Urinary bladder (tissue), 4 donors: Measurements from ENCODE around the gene RALA. TPM values are rescaled to one million over a fixed set of nuclear protein-coding genes. Genes with fewer than 3 reads are reported as not detected.

Source experiments
- DNase-seq: peaks from one replicate; pipeline ENCODE4 v3.0.0-alpha.2; 2015; ENCODE audit errors: extremely low spot score
- H3K27ac ChIP-seq: one replicate; pipeline ENCODE4 v1.5.1; 2013; ENCODE audit warnings: low read depth, mild to moderate bottlenecking, moderate library complexity
- H3K36me3 ChIP-seq: one replicate; pipeline ENCODE4 v1.6.1; 2013; ENCODE audit warnings: mild to moderate bottlenecking, moderate library complexity; ENCODE audit not compliant: insufficient read depth
- H3K4me1 ChIP-seq: one replicate; pipeline ENCODE4 v1.6.1; 2013; ENCODE audit warnings: mild to moderate bottlenecking, moderate library complexity; ENCODE audit not compliant: insufficient read depth
- H3K4me3 ChIP-seq: one replicate; pipeline ENCODE4 v1.5.1; 2013; ENCODE audit warnings: low read depth, low read length
- WGBS: extraction: QIAGEN DNeasy Blood & Tissue Kit; methylation state at CpG from one replicate; pipeline ENCODE4 v1.1.7; 2013; 5-methylcytosine and 5-hydroxymethylcytosine counted together
- polyA plus RNA-seq: library from polyadenylated mRNA; stranded (reverse); fragments of 200-250 nt; gene quantifications from one replicate; pipeline ENCODE4 v1.2.3, GENCODE V29; 2013
- total RNA-seq: library from RNA; depleted of rRNA; stranded (reverse); fragments of >200 nt; gene quantifications from one replicate; pipeline ENCODE4 v1.2.3, GENCODE V29; 2014
- donor health status: healthy with polysubstance abuse.
- donor health status: healthy.

RALA gene
- total and polyA plus RNA-seq, 2 donors: 23.5 to 32.7 TPM

DNA sequence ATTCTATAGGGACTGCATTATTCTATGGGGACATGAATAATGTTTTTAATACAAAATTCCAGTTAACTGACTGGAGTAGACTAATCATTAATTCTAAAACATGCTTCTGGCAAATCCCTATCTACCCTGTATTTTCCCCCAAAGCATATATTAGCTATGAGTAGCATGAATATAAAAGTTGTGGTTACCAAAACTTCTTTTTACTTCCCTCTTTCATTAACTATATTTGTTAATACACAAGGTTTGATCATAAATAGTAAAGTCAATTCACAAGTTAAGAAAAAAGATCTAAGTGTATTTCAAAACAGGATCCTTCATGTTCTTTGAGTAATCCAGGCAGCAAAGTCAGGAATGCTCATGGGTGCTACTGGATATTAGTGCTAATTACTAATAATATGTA, 2.9 kb upstream of the RALA start:
- DNase-seq: no peak
- no peak overlapping the region for H3K27ac ChIP-seq
- no peak overlapping the region for H3K4me3 ChIP-seq
- H3K4me1 ChIP-seq: no peaks in the 10 kb centered on the region
- no peaks in the 10 kb centered on the region for H3K36me3 ChIP-seq

DNA sequence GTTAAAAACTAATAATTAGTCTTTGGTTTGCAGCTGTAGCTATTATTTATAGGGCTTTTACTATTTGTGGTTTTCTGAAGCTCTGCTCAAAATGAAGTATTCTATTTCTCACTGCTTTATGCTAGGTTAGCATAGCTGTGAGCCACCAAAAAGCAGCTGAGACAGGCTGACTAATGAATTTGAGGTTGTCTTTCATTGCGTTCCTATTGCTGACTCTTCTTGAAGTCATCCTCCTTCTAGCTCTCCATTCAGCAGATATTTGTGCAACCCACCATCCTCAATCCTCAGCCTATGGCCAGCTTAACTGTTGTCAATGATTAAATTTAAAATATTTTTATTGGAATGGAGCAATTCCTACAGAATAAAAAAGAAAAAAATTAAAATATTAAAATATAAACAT, 2.1 kb upstream of the RALA start:
- Histone ChIP-seq H3K36me3 (no peaks in the 10 kb centered on the region), H3K4me1 (no peaks in the 10 kb centered on the region), H3K4me3 (no peak overlapping the region), H3K27ac (no peak overlapping the region)
- DNase-seq: no peak
- WGBS: 79% methylated on average over 1 of the region's 1 CpG

DNA sequence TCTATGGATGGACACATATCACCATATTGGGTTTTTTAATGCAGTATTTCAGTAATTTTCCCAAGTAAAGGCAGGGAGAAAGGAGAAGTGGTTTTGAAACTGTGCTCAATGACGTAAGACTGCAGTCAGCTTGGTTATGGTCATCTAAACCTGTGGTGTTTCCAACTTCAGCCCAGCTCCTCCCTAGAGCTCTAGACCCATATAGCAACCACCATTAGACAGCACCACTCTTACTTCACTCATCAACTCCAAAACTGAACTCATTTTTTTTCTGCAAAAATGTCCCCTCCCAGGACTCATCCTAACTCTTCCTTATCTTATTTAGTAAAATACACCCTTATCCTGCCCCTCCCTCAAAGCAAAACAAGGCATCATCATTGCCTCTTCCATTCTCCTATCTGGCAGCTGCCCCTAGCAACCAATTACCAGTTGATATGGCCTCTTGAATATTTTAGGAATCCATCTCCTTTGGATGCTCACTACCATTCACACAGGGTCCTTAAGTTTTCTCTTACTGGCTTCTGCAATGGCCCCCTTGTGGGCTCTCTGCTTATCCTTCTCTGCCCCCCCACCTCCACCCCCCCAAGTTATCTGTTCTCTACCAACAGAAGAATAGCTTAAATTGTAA, 1.5 kb upstream of the RALA start:
- no peak overlapping the region for H3K4me3 ChIP-seq
- no peaks in the 10 kb centered on the region for H3K36me3 ChIP-seq
- no peak for DNase-seq
- H3K4me1 ChIP-seq: no peaks in the 10 kb centered on the region
- WGBS: 86% methylated on average over 1 of the region's 1 CpG
- no peak overlapping the region for H3K27ac ChIP-seq

DNA sequence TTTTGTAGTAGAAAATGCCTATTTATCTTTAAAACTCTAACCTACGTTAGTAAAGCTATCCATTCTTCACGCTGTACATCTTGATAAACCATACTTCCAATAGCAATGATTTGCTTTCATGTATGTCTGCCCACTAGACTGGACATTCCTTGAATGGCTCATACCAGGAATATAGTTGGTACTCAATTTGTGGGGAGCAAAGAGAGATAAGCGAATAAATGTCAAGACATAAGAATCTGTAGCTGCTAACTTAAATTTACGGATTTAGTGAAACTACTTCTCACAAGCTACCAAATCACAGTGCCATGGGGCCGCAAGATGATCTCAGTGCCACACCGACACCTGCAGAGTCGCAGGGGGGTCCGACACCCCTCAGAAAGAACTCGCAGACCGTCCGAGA, 763 bp upstream of the RALA start:
- Histone ChIP-seq H3K36me3 (no peaks in the 10 kb centered on the region), H3K4me1 (no peaks in the 10 kb centered on the region), H3K27ac (peak overlapping the region; percentile 78), H3K4me3 (peak overlapping the region; percentile 97)
- 32% methylated on average over 11 of the region's 11 CpGs for WGBS
- DNase-seq: no peak

DNA sequence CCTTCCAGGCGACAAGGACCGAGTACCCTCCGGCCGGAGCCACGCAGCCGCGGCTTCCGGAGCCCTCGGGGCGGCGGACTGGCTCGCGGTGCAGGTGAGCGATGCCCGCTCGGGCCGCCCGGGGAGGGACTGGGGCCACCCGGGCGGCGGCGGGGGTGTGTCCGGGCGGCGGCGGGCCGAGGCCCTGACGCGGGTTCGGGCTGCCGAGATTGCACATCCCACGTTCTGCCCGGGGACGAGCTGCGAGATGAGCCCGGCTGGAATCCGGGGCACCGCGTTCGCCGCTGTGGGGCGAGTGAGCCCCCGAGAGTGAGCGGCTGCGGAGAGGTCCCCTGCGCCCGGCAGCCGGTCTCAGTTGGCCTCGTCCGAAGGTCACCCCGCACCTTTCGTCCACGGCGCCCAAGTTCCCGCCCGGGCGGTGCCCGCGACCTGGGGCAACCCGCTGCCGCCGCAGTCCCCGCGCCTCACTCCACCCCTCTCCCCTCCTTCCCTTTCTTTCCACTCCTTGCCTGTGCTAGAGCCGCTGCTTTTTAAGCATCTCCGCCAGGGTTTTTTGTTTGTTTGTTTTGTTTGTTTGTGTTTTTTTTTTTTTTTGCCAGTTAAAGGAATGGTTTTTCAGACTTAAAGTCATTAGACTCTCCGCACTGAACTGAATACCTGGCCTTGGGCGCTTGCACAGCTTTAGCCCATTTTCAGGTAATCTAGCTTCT, 515 bp downstream of the RALA start:
- Histone ChIP-seq H3K27ac (peak overlapping the region; percentile 80), H3K36me3 (no peaks in the 10 kb centered on the region), H3K4me1 (no peaks in the 10 kb centered on the region), H3K4me3 (peak overlapping the region; percentile 97)
- DNase-seq: no peak
- WGBS: under 1% methylated on average over 68 of the region's 68 CpGs

DNA sequence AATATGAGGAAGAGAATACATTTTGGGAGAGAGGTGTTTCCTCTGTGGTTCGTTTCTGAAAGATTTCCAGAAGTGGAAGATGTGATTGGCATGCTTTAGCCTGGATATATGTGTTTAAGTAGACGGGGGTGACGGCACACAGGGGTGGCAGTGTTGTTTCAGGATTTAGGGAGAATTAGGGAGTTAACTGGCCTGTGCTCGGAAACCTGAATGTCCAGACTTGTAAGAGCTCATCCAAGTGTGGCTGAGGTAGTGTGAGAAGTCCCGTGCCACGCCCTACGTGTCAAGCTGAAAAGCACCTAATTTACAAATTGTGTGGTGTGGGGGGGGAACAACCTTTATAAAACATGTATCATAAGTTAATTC, 1.1 kb downstream of the RALA start:
- no peak overlapping the region for H3K27ac ChIP-seq
- 13% methylated on average over 7 of the region's 7 CpGs for WGBS
- H3K4me1 ChIP-seq: no peaks in the 10 kb centered on the region
- no peaks in the 10 kb centered on the region for H3K36me3 ChIP-seq
- peak overlapping the region; percentile 97 for H3K4me3 ChIP-seq
- no peak for DNase-seq

DNA sequence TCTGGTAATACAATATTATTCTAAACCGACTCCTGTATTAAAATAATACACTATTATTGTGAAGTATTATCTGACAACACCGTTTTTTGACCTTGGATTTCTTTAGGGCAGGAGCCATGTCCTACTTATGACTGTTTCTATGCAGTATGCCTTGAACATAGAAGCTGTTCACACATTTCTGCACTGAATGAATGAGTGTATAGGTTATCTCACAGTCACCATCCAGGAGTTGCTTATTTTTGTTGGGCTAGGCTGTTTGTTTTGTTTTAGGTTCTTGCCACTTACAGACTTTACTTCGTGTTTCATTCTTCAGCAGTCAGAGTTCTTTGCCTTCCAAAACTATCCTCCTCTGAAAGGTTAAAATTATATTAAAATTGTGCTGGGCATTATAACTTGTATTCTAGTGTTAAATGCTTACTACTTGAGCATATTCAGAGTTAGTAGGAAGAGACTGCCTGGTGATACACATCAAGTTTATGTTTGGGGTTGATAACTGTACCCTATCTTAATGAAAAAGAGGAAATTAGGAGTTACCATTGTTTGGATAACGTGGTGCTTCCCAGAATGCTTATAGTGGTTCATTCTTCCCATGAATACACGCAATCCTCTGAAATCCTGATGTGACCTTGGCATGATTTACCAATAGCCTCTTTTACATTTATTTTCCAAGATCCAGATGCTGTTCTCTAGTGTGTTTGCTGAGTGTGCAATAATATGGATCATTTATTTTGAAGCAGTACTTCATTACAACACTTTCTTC, 1.7 kb downstream of the RALA start:
- no peak overlapping the region for H3K4me3 ChIP-seq

DNA sequence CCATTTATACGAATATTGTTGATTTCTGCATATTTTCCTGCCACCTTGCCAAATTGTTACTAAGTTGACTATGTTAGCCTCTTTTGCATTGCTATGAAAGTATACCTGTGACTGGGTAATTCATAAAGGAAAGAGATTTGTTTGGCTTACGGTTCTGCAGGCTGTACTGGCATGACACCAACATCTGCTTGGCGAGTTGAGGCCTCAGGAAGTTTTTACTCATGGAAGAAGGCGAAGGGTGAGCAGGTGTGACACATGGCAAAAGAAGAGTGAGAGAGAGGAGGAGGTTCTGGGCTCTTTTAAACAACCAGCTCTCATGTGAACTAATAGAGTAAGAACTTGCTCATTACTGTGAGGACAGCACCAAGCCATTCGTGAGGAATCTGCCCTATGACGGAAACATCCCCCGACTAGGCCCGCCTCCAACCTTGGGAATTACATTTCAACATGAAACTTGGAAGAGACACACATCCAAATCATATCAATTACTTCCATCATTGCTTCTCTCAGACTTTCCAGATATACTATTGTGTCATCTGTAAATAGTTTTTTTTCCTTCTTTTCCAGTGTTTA, 8.4 kb downstream of the RALA start:
- no peak for DNase-seq
- WGBS: 83% methylated on average over 8 of the region's 8 CpGs
- Histone ChIP-seq H3K4me1 (no peaks in the 10 kb centered on the region), H3K36me3 (no peaks in the 10 kb centered on the region), H3K4me3 (no peak overlapping the region), H3K27ac (no peak overlapping the region)

More for the DNA sequence above, 1.7 kb downstream of the RALA start:
- H3K27ac ChIP-seq: no peak overlapping the region
- WGBS: 26% methylated on average over 5 of the region's 5 CpGs
- no peaks in the 10 kb centered on the region for H3K4me1 ChIP-seq
- no peak for DNase-seq
- H3K36me3 ChIP-seq: no peaks in the 10 kb centered on the region

DNA sequence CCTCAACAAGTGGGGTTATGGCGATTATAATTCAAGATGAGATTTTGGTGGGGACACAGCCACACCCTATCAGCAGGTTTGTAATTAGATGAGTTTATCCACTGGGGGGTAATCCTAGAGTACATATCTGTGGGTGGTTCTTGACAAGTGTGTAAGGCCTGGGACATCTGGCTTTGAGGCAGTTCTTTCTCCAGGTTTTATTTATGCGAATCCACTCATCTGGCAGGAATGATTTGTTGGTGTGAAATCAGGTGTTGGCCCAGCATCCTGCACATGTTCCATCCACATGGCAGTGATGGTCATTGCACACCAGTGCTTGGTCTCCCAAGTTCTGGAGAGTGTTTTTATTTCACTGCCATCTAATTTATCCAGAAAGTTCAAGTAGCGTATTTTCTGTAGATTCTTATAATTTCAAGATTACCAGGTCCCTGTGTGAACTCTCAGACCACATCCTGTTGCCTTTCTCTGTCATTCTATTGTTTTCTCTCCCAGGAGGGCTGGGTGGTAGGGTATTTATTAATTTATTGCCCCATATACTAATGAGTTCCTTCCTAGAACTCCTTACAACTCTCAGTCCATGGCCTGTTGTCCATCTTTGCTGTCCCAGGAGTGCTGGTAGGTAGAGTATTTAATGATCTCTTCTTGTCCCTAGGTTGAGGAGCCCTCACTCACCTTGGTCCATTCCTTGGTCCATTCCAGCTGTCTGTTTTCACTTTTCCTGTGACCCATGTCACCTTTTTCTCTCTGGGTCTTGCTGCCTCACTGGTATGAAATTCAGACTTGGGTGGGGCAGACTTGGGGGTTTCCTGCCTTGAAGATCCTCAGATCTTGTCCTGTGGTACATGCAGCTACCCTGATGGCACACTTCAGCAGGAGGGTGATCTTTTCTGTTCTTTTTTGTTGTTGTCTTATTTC, 10.4 kb downstream of the RALA start:
- WGBS: 92% methylated on average over 3 of the region's 3 CpGs
- H3K4me1 ChIP-seq: no peaks in the 10 kb centered on the region
- no peak overlapping the region for H3K4me3 ChIP-seq
- no peak for DNase-seq
- no peaks in the 10 kb centered on the region for H3K36me3 ChIP-seq
- no peak overlapping the region for H3K27ac ChIP-seq

DNA sequence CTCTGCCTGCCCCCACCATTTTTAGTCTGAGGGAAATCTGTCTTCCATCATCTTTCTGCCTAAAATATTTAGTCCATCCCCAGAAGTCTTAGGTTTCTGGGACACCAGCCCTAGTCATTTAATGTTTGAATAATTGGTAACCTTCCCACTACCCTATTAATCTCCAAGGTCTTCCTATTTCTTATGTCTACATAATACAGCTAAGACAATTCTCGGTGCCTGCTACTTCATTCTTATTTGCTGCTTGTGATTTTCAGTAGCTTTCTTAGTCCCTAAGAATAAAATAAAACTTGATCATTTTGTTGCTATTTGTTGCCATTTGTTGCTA, 11.1 kb downstream of the RALA start:
- no peak for DNase-seq
- WGBS: 55% methylated on average over 1 of the region's 1 CpG
- H3K36me3 ChIP-seq: no peaks in the 10 kb centered on the region

DNA sequence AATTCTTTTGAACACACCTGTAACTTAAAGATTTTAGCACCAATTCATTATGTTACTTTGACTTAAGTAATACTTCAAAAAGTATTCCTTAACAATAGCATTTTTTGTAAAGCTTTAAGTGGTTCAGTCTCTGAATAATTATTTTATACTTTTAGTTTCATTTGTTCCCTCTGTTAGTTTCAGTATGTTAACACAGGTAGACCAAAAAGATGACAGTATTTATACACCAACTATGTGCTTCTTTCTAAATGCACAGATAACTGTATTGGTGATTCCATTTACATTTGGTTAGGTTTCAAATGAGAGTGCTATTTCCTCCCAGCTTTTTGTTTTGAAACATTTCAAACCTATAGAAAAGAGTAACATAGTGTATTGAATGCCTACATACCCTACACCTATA, 14.0 kb downstream of the RALA start:
- Histone ChIP-seq H3K4me1 (peaks cover 3% of the 10 kb centered on the region), H3K4me3 (no peak overlapping the region), H3K27ac (no peak overlapping the region), H3K36me3 (no peaks in the 10 kb centered on the region)
- no peak for DNase-seq

More for the DNA sequence above, 11.1 kb downstream of the RALA start:
- no peak overlapping the region for H3K27ac ChIP-seq
- no peak overlapping the region for H3K4me3 ChIP-seq
- no peaks in the 10 kb centered on the region for H3K4me1 ChIP-seq

DNA sequence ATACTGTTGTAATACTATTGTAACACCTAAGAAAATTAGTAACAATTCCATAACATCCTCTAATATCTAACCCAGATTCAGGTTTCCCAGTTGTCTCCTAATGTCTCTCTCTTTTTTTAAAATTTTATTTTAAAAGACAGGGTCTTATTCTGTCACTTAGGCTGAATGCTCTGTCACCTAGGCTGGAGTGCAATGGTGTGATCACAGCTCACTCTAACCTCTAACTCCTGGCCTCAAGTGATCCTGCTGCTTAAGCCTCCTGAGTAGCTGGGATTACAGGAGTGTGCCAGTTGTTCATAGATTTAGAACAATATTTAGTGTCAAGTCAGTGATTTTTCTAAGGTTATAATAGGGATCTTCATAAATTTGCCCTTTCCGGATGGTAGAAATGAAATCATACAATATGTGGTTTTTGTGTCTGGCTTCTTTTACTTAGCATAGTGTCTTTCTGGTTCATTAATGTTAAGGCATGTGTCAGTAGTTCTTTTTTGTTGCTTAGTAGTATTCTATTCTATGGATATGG, 14.7 kb downstream of the RALA start:
- peaks cover 3% of the 10 kb centered on the region for H3K4me1 ChIP-seq
- WGBS: 99% methylated on average over 1 of the region's 1 CpG
- no peak for DNase-seq

DNA sequence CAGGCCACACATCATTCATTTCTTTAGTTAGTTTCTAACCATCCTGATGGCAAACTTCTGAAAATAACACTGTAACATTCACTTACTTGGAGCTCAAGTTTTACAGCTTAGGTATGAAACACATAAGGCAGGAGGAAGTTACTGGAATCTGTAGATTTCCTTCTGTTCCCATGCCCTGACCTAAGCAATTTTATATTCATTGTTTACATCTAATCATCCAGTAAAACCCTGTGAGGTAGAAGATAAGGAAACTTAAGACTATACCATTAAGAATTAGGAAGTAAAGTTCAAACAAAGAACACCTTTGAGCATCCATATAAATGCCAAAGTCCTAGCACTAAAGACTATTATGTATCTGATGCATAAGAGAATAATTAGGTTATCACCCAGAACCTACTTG, 19.5 kb downstream of the RALA start:
- no peak overlapping the region for H3K4me3 ChIP-seq
- no peaks in the 10 kb centered on the region for H3K36me3 ChIP-seq
- DNase-seq: no peak
- H3K4me1 ChIP-seq: peaks cover 4% of the 10 kb centered on the region
- no peak overlapping the region for H3K27ac ChIP-seq

More for the DNA sequence above, 14.7 kb downstream of the RALA start:
- Histone ChIP-seq H3K36me3 (no peaks in the 10 kb centered on the region), H3K27ac (no peak overlapping the region), H3K4me3 (no peak overlapping the region)
